ENCODE measurements around the gene ZNF30. TPM values are rescaled to one million over a fixed set of nuclear protein-coding genes. Genes with fewer than 3 reads are reported as not detected.
A peak's percentile ranks its signal among the peaks of the same experiment; 100 is the strongest.
"Not testable (repeated sequence)": the region's sequence is repeated elsewhere in the genome, so short reads cannot be mapped to it uniquely, and the experiment has no call there.

Gene ZNF30
- total and polyA plus RNA-seq, 4 donors = 1.9 to 10.9 (median 2.9) TPM

- DNase-seq = peak; percentile 81 to 90
- no peaks in the 10 kb centered on the region for H3K27me3 ChIP-seq (ENCODE audit: control insufficient read depth in 1 of 2, insufficient read depth in 2 of 2, low read length in 1 of 2)
- WGBS, 2 donors = 0 to 1% methylated on average over 72 to 78 of the region's 78 CpGs
- peaks cover 15% of the 10 kb centered on the region for H3K9me3 ChIP-seq (ENCODE audit: control insufficient read depth, low read length)
- intact Hi-C loops (cut with DNase I) = no loop called here
- H3K36me3 ChIP-seq (ENCODE audit: control insufficient read depth in 1 of 2, insufficient read depth in 2 of 2, low read length in 1 of 2) = peaks cover 0 to 13% of the 10 kb centered on the region in 2 donors
- H3K4me1 ChIP-seq (ENCODE audit: control insufficient read depth in 1 of 2, insufficient read depth in 2 of 2, low read length in 2 of 2) = peaks cover 0 to 3% of the 10 kb centered on the region in 2 donors
- no peak within 1 kb of the TSS for H3K27ac ChIP-seq (ENCODE audit: low read depth in 1 of 2, low read length in 2 of 2)
- peak; percentile 80 for ATAC-seq (ENCODE audit: low FRiP score)
- H3K4me3 ChIP-seq (ENCODE audit: low read length in 2 of 2) = peak within 1 kb of the TSS; percentile 92 to 95
Measured at GRCh38 chr19:34963573-34964406, 37.1 kb downstream of the ZNF30 start, which contains the start of gene ZNF792. ZNF792 (minus strand) TSS chr19:34964229; CDS start chr19:34963662, 567 bp downstream.

- Histone ChIP-seq H3K27me3 (ENCODE audit: control insufficient read depth in 1 of 2, insufficient read depth in 2 of 2, low read length in 1 of 2) (no peaks in the 10 kb centered on the region), H3K4me3 (ENCODE audit: low read length in 2 of 2) (no peak overlapping the region), H3K36me3 (ENCODE audit: control insufficient read depth in 1 of 2, insufficient read depth in 2 of 2, low read length in 1 of 2) (peaks cover 0 to 6% of the 10 kb centered on the region in 2 donors), H3K4me1 (ENCODE audit: control insufficient read depth in 1 of 2, insufficient read depth in 2 of 2, low read length in 2 of 2) (peaks cover 0 to 3% of the 10 kb centered on the region in 2 donors), H3K27ac (ENCODE audit: low read depth in 1 of 2, low read length in 2 of 2) (no peak overlapping the region), H3K9me3 (ENCODE audit: control insufficient read depth, low read length) (peaks cover 8% of the 10 kb centered on the region)
- intact Hi-C loops (cut with DNase I) = no loop called here
- WGBS, 2 donors = 37 to 44% methylated on average over 6 of the region's 6 CpGs
- no peak for DNase-seq
- no peak for ATAC-seq (ENCODE audit: low FRiP score)
Measured at GRCh38 chr19:34964598-34964997, 37.9 kb downstream of the ZNF30 start.

- DNase-seq; H3K9me3 ChIP-seq (ENCODE audit: control insufficient read depth, low read length); H3K36me3 ChIP-seq (ENCODE audit: control insufficient read depth in 1 of 2, insufficient read depth in 2 of 2, low read length in 1 of 2); intact Hi-C loops (cut with DNase I); H3K4me3 ChIP-seq (ENCODE audit: low read length in 2 of 2); H3K27me3 ChIP-seq (ENCODE audit: control insufficient read depth in 1 of 2, insufficient read depth in 2 of 2, low read length in 1 of 2); H3K4me1 ChIP-seq (ENCODE audit: control insufficient read depth in 1 of 2, insufficient read depth in 2 of 2, low read length in 2 of 2); H3K27ac ChIP-seq (ENCODE audit: low read depth in 1 of 2, low read length in 2 of 2); ATAC-seq (ENCODE audit: low FRiP score): not testable (repeated sequence)
- WGBS, 2 donors = 80% methylated on average over 5 of the region's 5 CpGs
Measured at GRCh38 chr19:34965505-34965904, 38.8 kb downstream of the ZNF30 start.

- intact Hi-C loops (cut with DNase I) = no loop called here
- Histone ChIP-seq H3K9me3 (ENCODE audit: control insufficient read depth, low read length) (no peaks in the 10 kb centered on the region), H3K27me3 (ENCODE audit: control insufficient read depth in 1 of 2, insufficient read depth in 2 of 2, low read length in 1 of 2) (no peaks in the 10 kb centered on the region), H3K27ac (ENCODE audit: low read depth in 1 of 2, low read length in 2 of 2) (no peak overlapping the region), H3K4me1 (ENCODE audit: control insufficient read depth in 1 of 2, insufficient read depth in 2 of 2, low read length in 2 of 2) (peaks cover 0 to 1% of the 10 kb centered on the region in 2 donors), H3K36me3 (ENCODE audit: control insufficient read depth in 1 of 2, insufficient read depth in 2 of 2, low read length in 1 of 2) (no peaks in the 10 kb centered on the region), H3K4me3 (ENCODE audit: low read length in 2 of 2) (no peak overlapping the region)
- DNase-seq (no peak), ATAC-seq (ENCODE audit: low FRiP score) (no peak)
- 75 to 77% methylated on average over 6 of the region's 6 CpGs for WGBS, 2 donors
Measured at GRCh38 chr19:34967551-34967950, 40.8 kb downstream of the ZNF30 start.

GRCh38 chr19:34969721-34970120 is 43.0 kb downstream of the ZNF30 start:
- 89 to 91% methylated on average over 6 of the region's 6 CpGs for WGBS, 2 donors
- intact Hi-C loops (cut with DNase I) = loop anchor here (5.0 kb wide), 1 partner anchor 123 kb away; no protein-coding TSS in a partner anchor
- DNase-seq (no peak), ATAC-seq (ENCODE audit: low FRiP score) (no peak)
- no peaks in the 10 kb centered on the region for H3K27me3 ChIP-seq (ENCODE audit: control insufficient read depth in 1 of 2, insufficient read depth in 2 of 2, low read length in 1 of 2)
- H3K36me3 ChIP-seq (ENCODE audit: control insufficient read depth in 1 of 2, insufficient read depth in 2 of 2, low read length in 1 of 2) = no peaks in the 10 kb centered on the region
- H3K9me3 ChIP-seq (ENCODE audit: control insufficient read depth, low read length) = no peaks in the 10 kb centered on the region
- no peak overlapping the region for H3K4me3 ChIP-seq (ENCODE audit: low read length in 2 of 2)
- H3K27ac ChIP-seq (ENCODE audit: low read depth in 1 of 2, low read length in 2 of 2) = no peak overlapping the region
- no peaks in the 10 kb centered on the region for H3K4me1 ChIP-seq (ENCODE audit: control insufficient read depth in 1 of 2, insufficient read depth in 2 of 2, low read length in 2 of 2)

- not testable (repeated sequence) for ATAC-seq (ENCODE audit: low FRiP score); DNase-seq; H3K27ac ChIP-seq (ENCODE audit: low read depth in 1 of 2, low read length in 2 of 2); H3K4me3 ChIP-seq (ENCODE audit: low read length in 2 of 2); H3K4me1 ChIP-seq (ENCODE audit: control insufficient read depth in 1 of 2, insufficient read depth in 2 of 2, low read length in 2 of 2); H3K27me3 ChIP-seq (ENCODE audit: control insufficient read depth in 1 of 2, insufficient read depth in 2 of 2, low read length in 1 of 2); H3K36me3 ChIP-seq (ENCODE audit: control insufficient read depth in 1 of 2, insufficient read depth in 2 of 2, low read length in 1 of 2); H3K9me3 ChIP-seq (ENCODE audit: control insufficient read depth, low read length)
- intact Hi-C loops (cut with DNase I) = loop anchor here (5.0 kb wide), 1 partner anchor 122 kb away; no protein-coding TSS in a partner anchor
- WGBS, 2 donors = 78 to 85% methylated on average over 12 of the region's 12 CpGs
Measured at GRCh38 chr19:34970185-34970780, 43.6 kb downstream of the ZNF30 start.

- intact Hi-C loops (cut with DNase I) = loop anchor here (2.0 to 5.0 kb wide), 2 partner anchors 41 to 120 kb away; no protein-coding TSS in a partner anchor
- no peak for DNase-seq
- H3K36me3 ChIP-seq (ENCODE audit: control insufficient read depth in 1 of 2, insufficient read depth in 2 of 2, low read length in 1 of 2) = no peaks in the 10 kb centered on the region
Measured at GRCh38 chr19:34972163-34972705, 45.5 kb downstream of the ZNF30 start.

GRCh38 chr19:34974646-34975045 is 47.9 kb downstream of the ZNF30 start:
- H3K27me3 ChIP-seq (ENCODE audit: control insufficient read depth in 1 of 2, insufficient read depth in 2 of 2, low read length in 1 of 2) = no peaks in the 10 kb centered on the region
- no peak overlapping the region for H3K4me3 ChIP-seq (ENCODE audit: low read length in 2 of 2)
- H3K4me1 ChIP-seq (ENCODE audit: control insufficient read depth in 1 of 2, insufficient read depth in 2 of 2, low read length in 2 of 2) = no peaks in the 10 kb centered on the region
- H3K9me3 ChIP-seq (ENCODE audit: control insufficient read depth, low read length) = peaks cover 5% of the 10 kb centered on the region
- H3K27ac ChIP-seq (ENCODE audit: low read depth in 1 of 2, low read length in 2 of 2) = no peak overlapping the region
- no peaks in the 10 kb centered on the region for H3K36me3 ChIP-seq (ENCODE audit: control insufficient read depth in 1 of 2, insufficient read depth in 2 of 2, low read length in 1 of 2)
- ATAC-seq (ENCODE audit: low FRiP score) = no peak
- 64 to 71% methylated on average over 5 of the region's 5 CpGs for WGBS, 2 donors
- no peak for DNase-seq
- intact Hi-C loops (cut with DNase I) = loop anchor here (5.0 kb wide), 1 partner anchor 118 kb away; no protein-coding TSS in a partner anchor

More at GRCh38 chr19:34972163-34972705, 45.5 kb downstream of the ZNF30 start:
- no peak overlapping the region for H3K27ac ChIP-seq (ENCODE audit: low read depth in 1 of 2, low read length in 2 of 2)
- peaks cover 5% of the 10 kb centered on the region for H3K9me3 ChIP-seq (ENCODE audit: control insufficient read depth, low read length)
- no peak overlapping the region for H3K4me3 ChIP-seq (ENCODE audit: low read length in 2 of 2)
- ATAC-seq (ENCODE audit: low FRiP score) = no peak
- WGBS, 2 donors = 78 to 82% methylated on average over 7 of the region's 7 CpGs
- no peaks in the 10 kb centered on the region for H3K4me1 ChIP-seq (ENCODE audit: control insufficient read depth in 1 of 2, insufficient read depth in 2 of 2, low read length in 2 of 2)
- no peaks in the 10 kb centered on the region for H3K27me3 ChIP-seq (ENCODE audit: control insufficient read depth in 1 of 2, insufficient read depth in 2 of 2, low read length in 1 of 2)
